Measurements from ENCODE around the gene WFDC9.

Gene WFDC9

DNA sequence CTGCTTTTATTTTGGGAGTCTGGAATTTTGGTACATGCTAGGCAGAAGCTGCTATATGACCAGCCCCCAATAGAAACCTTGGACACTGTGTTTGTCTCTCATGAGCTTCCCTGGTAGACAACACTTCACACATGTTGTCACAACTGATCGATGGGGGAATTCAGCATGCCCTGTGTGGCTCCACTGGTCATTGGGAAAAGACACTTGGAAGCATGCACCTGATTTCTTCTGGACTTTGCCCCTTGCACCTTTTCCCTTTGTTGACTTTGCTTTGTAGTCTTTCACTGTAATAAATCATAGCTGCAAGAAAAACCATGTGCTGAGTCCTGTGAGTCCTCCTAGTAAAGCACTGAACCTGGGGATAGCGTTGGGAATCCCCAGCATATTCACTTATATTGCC, 9.5 kb downstream of the WFDC9 start:
- no peak overlapping the region for H3K27ac ChIP-seq
- H3K4me3 ChIP-seq = no peak overlapping the region
- TF ChIP-seq, protein P1, sequence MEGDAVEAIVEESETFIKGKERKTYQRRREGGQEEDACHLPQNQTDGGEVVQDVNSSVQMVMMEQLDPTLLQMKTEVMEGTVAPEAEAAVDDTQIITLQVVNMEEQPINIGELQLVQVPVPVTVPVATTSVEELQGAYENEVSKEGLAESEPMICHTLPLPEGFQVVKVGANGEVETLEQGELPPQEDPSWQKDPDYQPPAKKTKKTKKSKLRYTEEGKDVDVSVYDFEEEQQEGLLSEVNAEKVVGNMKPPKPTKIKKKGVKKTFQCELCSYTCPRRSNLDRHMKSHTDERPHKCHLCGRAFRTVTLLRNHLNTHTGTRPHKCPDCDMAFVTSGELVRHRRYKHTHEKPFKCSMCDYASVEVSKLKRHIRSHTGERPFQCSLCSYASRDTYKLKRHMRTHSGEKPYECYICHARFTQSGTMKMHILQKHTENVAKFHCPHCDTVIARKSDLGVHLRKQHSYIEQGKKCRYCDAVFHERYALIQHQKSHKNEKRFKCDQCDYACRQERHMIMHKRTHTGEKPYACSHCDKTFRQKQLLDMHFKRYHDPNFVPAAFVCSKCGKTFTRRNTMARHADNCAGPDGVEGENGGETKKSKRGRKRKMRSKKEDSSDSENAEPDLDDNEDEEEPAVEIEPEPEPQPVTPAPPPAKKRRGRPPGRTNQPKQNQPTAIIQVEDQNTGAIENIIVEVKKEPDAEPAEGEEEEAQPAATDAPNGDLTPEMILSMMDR (IDR thresholded peaks at IDR 0.05) = no peak
- DNase-seq (ENCODE audit: low spot score) = no peak

DNA sequence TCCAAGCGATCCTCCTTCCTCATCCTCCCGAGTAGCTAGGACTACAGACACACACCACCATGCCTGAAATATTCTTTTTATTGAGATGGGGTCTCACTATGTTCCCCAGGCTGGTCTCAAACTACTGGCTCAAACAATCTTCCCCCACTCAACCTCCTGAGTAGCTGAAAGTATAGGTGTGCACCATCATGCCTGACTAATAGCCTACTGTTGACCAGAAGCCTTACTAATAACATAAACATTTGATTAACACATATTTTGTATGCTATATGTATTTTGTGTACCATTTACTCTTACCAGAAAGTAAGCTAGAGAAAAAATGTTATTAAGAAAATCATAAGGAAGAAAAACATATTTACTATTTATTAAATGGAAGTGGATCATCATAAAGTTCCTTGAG, 13.5 kb downstream of the WFDC9 start:
- TF ChIP-seq, protein P1 (IDR thresholded peaks at IDR 0.05) = no peak
- no peak overlapping the region for H3K27ac ChIP-seq
- H3K4me3 ChIP-seq = no peak overlapping the region
- DNase-seq (ENCODE audit: low spot score) = no peak

DNA sequence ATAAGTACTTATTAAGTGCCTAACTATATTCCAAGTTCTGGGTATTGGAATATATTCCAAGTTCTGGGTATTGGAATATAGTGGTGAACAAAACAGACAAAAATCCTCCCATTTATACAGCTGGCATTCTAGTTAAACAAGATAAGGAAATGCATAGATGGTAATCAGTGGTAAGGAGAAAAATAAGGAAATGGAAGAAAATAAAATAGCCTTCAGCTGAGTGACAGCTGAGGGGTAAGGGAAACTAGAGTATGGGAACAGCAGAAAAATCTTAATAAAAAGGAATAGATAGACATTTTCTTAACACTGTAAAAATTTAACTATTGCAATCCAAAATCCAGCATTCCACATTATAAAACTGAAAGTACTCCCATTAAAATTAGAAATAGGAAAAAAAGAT, 18.8 kb downstream of the WFDC9 start:
- no peak overlapping the region for H3K4me3 ChIP-seq
- TF ChIP-seq, protein P1 (IDR thresholded peaks at IDR 0.05) = no peak
- no peak overlapping the region for H3K27ac ChIP-seq
- no peak for DNase-seq (ENCODE audit: low spot score)

DNA sequence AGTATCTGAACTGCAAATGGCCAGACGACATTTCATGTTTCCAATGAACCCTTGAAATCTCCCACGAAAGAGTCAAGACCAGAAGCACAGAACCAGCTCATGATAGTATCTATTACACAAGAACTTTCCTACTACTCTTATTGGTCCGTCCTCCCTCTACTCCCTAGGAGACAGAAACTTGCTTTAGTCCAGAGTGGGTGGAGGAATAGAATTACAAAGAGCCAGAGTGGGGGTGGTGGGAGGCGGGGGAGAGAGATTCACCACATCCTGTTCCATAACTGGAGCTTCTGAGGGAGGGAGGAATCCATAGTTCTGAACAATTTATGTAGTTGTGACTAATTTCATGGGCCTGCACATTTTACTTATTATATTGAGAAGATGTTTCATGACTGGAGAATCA, 20.0 kb downstream of the WFDC9 start:
- no peak overlapping the region for H3K4me3 ChIP-seq
- DNase-seq (ENCODE audit: low spot score) = no peak
- TF ChIP-seq, protein P1 (IDR thresholded peaks at IDR 0.05) = no peak
- no peak overlapping the region for H3K27ac ChIP-seq

GRCh38 chr20:45607810-45608209, 23.3 kb downstream of the WFDC9 start:
- no peak for DNase-seq (ENCODE audit: low spot score)

GRCh38 chr20:45595235-45595634, 35.8 kb downstream of the WFDC9 start:
- no peak overlapping the region for H3K4me3 ChIP-seq
- TF ChIP-seq, protein P1 (IDR thresholded peaks at IDR 0.05) = no peak
- DNase-seq (ENCODE audit: low spot score) = no peak
- no peak overlapping the region for H3K27ac ChIP-seq

More at GRCh38 chr20:45607810-45608209, 23.3 kb downstream of the WFDC9 start:
- no peak overlapping the region for H3K27ac ChIP-seq
- TF ChIP-seq, protein P1 (IDR thresholded peaks at IDR 0.05) = no peak
- H3K4me3 ChIP-seq = no peak overlapping the region

DNA sequence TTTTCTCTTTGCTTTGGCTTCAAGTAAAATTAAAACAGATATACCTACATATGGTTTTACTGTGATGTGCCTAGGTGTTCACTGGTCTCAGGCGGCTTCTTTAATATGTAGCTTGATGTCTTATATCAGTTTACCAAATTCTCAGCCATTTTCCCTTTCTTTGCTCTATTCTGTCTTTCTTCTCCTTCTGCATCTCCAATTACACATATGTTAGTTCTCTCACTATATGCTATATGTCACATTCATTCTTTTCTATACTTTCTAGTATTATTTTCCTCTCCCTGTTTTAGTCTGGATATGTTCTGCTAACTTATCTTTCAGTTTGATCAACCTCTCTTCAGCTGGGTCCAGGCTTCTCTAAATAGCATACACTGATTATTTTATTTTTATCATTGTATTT, 37.6 kb downstream of the WFDC9 start:
- H3K27ac ChIP-seq = no peak overlapping the region
- TF ChIP-seq, protein P1 (IDR thresholded peaks at IDR 0.05) = no peak
- no peak for DNase-seq (ENCODE audit: low spot score)

More for the DNA sequence above, 37.6 kb downstream of the WFDC9 start:
- no peak overlapping the region for H3K4me3 ChIP-seq

Data from coronary artery (tissue), 2 donors.